EH (cell line): ENCODE results near the gene PRR22.

ENCODE experiments used
- DNase-seq: peaks from one replicate; pipeline ENCODE4 v3.0.0-alpha.2; 2015; ENCODE audit warnings: low read depth

PRR22 gene

DNA sequence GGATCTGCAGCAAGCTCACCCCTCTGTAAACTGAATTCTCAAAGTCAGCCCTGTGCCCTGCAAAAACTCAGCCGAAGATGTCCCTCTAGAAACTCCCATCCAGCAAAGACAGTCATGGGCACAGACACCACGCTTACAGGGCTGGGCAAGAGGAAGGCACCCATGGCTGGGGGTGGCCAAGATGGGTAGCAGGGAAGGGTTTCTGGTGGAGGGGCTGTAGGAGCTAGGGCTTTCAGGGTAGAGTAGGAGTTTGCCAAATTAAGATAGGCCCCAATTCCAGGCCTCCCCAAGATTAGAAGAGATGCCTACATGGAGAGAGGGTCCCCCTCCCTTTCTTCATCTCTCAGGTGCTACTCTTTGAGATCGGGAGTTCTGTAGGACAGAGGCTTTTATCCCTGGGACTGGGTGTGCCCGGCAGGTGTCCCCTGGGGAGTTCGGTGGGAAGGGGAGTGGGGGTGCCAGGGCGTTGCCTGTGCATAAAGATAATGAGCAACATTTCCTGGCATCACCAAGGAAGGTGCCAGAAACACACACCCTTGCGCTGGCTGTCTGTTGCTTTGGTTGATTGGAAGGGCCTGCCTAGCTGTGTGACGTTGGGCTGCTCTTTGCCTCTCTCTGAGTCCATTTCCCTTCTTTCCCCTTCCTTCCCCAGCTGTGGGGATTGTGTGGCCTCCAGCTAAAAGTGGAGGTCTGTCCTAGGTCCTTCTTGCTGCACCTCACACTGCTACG lies 29.7 kb upstream of the PRR22 start:
- no peak for DNase-seq

DNA sequence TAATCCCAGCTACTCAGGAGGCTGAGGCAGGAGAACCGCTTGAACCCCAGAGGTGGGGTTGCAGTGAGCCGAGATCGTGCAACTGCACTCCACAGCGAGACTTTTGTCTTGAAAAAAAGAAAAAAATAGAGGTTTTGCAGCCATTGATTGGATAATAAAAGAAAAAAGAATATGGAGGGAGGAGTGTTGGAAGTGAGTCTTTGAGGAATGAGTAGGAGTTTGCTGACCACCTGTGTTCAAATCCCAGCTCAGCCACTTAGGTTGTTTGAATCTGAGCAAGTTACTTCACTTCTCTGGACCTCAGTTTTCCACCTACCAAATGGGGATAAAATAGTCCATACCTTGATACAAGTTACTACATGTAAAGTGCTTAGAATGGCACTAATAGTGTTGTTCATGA lies 26.6 kb upstream of the PRR22 start:
- DNase-seq, result no peak

DNA sequence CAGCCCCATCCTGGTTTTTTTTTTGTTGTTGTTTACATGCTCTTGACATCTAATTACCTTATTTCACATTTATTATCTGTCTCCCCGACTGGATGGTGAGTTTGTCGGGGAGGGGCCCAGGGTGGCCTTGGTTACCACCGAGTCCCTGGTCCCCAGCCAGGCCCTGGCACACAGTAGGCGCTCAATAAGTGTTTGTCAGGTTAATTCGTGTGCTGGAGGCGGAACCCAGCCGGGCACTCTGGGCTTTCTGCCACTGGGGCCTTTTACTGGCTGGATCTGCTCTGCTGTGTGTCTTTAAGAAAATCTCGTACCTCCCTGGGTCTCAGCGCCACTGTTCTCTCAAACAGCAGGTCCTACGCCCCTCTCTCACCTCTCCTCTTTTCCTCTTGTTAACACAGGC lies 24.9 kb upstream of the PRR22 start:
- DNase-seq, result no peak

DNA sequence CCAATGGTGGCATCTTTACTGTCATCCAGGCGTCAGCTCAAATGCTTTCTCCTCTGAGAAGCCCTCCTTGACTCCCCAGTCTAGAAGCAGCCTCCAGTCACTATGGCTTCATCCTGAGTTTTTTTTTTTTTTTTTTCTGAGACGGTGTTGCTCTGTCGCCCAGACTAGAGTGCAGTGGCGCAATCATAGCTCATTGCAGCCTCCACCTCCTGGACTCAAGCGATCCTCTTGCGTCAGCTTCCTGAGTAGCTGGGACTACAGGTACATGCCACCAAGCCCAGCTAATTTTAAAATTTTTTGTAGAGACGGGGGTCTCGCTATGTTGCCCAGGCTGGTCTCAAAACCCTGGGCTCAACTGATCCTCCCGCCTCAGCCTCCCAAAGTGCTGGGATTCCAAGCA lies 24.5 kb upstream of the PRR22 start:
- DNase-seq, result no peak

DNA sequence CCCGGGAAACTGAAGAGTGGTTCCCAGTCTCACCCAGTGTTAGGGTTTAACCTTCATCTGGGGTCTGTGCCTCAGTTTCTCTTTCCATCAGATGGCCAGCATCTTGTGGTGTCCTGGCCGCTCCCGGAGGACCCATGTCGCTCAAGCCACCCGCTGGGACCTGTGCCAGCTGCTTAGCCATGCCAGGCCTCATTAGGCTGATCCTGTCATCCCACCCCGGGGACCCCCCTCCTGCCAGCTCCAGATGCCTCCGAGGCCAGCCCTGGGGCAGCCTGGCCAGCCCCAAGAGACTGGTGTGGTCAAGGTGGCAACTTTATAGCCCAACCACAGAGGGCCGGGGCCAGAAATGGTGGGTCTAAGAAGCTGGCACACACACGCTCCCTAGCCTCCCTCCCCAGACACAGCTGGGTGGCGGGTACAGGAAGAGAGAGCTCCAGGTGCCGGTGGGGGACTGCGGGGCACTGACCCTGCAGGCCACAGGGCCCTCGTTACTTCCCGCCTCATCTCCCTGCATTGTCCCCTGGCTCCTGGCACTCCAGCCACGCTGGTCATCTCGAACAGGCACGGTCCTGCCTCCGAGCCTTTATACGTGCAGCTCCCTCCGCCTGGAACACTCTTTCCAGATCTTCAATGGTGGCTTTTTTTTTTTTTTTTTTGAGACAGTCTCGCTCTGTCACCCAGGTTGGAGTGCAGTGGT lies 23.7 kb upstream of the PRR22 start:
- DNase-seq, result no peak

DNA sequence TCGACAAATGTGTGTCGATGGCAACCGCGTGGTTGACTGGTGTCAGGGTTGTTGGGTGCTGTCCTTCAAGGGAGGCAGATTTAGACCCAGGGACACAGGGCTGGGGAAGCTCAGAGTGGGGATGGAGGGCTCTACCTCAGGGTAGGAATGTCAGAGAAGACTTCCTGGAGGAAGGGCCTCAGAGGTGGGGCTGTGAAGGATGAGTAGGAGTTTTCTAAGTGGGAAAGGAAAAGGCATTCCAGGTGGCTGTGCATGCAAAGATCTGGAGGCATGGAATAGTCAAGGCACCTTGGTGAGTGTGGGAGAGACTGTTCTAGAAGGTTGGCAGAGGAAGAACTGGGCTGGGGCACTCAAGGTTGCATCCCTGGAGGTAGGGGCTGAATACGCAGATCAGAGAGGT lies 22.4 kb upstream of the PRR22 start:
- DNase-seq, result no peak

DNA sequence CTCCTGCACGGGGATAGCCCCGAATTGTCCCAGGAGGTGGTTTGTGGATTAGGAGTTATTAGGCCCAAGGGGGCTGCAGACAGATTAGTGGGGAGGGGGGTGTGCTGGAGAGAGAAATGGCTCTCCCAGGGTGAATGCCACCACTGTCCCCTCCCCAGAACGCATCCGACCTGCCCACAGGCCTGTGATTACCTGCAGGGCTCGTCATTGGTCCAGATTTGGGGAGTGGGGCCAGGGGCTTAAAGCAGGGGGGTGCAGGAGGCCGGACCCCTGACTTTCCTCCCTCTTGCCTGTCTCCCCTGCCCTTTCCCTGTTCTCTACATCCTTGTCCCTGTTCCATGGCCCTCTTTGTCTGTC lies 21.6 kb upstream of the PRR22 start:
- DNase-seq, result no peak

DNA sequence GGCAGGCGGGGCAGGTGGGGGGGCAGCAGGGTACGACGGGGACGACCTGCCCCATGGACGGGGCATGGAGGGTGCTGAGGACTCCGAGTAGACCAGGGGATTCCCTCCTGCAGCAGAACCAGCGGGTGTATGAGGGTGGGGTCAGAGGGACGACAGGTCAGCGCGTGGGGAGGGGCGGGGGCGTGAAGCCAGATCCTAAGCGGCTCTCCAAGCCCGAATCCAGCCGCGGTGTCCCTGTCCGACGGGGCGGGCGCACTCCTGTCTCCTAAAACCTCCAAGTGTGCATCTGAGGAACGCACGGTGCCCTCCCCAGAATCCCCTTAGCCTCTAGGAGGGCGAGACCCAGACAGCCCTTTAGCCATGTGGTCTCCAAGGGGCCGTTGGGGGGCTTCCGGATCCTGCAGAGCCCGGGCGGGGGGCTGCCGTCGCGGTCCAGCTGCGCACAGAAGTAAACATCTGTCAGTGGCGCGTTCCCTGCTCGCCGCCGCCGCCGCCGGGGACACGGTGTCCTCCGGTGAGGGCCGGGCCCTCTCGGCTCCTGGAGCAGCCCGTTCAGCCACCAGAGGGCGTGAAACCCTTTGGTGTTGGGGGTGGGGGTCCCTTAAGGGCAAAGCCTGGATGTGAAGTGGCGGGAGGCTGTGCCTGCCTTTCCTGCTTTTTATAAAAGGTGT lies 21.1 kb upstream of the PRR22 start:
- DNase-seq, result peak; percentile 57

DNA sequence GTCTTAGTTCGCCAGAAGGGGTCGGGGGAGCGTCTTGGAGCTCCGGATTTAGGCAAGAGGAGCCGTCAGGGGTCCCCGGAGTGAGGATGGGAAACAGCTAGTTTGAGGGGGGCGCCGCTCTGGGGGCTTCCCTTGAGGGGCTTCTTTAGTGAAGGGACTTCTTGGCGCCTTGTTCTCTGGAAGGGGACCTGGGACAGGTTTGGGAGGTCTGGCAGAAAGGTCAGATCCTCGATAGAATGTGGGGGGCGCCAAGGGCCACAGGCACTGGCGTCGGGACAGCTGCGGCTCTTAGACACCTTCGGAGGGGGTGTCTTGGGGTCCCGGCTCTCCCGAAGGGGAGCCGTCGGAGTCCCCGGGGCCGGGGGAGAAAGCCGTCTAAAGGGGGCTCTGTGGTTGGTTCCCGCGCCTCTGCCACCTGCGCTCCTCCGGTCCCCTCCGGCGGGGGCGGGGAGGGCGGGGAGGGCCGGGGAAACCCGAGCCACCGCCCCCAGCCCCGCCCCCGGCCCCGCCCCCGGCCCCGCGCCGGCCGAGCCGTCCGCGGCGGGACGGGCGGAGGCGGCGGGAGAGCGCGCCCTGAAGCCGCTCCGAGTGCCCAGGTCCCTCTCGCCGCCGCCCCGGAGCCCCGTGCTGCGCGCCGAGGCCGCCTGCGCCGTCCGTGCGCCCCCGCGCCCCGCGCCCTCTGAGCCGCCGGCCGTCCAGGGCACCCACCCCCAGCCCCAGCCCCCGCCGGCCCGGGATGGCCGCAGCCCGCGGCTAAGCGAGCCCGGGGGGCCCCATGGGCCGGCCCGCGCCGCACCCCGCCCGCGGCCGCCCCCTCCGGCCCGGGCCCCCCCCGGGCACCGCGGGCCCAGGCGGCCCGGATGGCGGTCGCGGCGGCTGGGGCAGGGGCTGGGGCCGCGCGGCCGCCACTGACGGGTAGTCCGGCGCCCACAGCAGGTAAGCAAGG lies 20.2 kb upstream of the PRR22 start, which contains the start of gene NRTN:
NRTN (plus strand) TSS at position 552 of the 946 bp plus-strand sequence. CDS start 19,099 bp downstream, outside the sequence.
- DNase-seq, result no peak

DNA sequence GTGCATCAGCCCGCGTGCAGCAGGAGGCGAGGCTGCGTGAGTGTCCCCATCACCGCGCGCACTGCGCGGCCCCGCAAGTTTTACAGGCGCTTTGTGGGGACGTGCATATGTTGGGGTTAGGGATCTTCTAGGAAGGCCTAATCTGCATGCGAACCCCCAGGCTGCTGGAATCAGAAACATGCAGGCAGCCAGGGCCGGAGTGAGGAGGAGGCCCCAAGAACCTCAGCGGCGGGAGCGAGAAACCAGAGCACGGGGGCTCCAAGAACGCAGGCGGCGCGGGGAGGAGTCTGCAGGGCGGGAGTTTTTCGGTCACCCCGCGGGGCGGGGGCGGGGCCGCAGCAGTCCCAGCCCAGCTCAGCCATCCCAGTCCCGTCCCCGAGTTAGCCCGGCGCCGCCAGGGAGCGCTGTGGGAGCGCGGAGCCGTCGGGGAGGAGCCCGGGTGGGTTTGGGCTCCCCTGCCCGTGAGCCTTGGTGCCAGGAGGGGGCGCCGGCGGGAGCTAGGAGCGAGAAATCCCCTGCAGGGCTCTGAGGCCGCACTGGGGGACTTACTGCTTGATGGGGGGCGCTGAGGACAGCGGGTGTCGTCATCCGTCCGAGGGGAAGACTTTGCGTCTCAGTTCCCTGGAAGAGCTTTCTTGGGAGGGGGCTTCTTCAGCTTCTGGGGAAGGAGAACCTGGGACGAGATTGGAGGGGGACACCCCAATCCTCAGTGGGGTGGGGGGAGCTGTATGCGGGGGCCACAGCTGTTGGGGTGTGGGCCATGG lies 19.4 kb upstream of the PRR22 start:
- peak; percentile 85 for DNase-seq

DNA sequence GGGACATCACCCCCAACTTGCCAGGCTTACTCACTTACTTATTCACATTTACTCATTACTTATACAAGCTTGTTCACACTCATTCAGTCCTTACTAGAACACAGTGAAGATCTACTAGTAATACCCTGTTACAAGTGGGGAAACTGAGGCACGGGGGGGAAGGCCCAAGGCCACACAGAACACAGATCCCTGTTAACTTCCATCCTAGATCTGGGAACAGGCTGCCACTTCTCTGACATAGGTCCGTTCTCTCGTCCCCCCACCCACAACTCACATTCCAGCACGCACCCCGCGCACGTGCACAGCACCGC lies 18.9 kb upstream of the PRR22 start:
- DNase-seq, result no peak

DNA sequence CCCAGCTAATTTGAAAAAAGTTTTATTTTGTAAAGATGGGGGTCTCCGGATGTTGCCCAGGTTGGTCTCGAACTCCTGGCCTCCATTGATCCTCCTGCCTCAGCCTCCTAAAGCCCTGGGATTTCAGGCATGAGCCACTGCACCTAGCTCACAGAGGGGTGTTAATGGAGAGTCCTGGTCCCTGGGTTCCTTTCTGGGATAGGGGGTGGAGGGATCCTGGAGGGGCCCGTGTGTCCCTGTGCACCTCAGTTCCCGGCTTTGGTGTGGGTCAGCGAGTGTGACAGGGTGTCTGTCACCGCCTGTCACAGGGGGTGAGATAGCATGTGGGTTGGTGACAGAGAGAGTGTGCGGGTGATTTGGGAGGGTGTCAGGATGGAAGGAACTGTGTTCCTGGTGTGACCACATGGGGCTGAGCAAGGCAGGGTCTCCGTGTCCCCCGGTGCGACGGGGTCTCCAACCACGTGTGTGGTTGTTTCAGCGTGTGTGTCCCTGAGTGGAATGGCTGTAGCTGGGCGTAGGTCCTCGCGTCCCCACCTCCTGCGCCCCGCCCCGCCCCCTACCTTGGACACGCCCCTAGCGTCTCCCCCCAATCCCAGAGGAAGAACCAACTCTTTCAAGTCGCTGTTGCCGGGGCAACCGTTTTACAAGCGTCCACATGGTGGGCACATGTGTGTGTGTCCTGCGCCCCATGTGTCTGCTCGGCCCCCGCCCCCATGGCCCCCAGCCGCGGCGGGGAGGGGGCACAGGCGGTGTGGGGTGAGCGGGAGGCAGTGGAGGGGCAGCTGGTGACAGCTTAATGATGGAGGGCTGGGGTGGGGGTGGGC lies 17.5 kb upstream of the PRR22 start:
- peak; percentile 52 for DNase-seq

DNA sequence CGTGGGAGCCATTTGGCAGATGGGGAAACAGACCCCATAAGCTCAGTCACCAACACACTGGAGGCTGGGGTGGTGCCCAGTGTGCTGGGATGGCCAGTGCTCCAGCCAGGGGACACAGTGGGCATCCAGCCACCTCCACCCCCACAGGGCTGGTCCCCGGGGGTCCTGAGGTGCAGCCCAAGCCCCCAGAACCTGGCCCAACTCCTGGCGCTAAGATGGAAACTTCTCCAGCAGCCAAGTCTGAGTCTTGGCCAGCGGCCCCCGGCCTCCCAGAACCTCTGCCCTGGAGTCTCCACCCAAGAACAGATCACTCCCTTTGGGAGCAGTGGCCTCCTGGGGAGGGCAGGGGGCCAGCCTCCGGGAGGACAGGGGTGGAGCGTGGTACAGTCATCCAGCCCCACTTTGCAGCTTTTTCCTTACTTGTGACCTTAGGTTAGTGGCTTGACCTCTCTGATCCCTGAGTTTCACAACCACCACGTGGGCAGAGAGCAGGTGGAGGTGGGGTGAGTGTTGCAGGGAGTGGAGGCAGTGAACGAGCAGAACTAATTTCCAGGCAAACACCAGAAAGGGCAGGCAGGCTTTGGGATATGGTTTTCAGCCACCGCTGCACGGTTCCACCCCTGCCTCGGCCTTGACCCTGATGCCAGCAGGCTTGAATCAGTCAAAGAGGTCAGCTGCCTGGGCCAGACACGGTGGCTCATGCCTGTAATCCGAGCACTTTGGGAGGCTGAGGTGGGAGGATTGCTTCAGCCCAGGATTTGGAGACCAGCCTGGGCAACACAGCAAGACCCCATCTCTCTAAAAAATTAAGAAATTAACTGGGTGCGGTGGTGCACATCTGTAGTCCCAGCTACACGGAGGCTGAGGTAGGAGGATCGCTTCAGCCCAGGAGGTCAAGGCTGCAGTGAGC lies 16.1 kb upstream of the PRR22 start:
- no peak for DNase-seq

DNA sequence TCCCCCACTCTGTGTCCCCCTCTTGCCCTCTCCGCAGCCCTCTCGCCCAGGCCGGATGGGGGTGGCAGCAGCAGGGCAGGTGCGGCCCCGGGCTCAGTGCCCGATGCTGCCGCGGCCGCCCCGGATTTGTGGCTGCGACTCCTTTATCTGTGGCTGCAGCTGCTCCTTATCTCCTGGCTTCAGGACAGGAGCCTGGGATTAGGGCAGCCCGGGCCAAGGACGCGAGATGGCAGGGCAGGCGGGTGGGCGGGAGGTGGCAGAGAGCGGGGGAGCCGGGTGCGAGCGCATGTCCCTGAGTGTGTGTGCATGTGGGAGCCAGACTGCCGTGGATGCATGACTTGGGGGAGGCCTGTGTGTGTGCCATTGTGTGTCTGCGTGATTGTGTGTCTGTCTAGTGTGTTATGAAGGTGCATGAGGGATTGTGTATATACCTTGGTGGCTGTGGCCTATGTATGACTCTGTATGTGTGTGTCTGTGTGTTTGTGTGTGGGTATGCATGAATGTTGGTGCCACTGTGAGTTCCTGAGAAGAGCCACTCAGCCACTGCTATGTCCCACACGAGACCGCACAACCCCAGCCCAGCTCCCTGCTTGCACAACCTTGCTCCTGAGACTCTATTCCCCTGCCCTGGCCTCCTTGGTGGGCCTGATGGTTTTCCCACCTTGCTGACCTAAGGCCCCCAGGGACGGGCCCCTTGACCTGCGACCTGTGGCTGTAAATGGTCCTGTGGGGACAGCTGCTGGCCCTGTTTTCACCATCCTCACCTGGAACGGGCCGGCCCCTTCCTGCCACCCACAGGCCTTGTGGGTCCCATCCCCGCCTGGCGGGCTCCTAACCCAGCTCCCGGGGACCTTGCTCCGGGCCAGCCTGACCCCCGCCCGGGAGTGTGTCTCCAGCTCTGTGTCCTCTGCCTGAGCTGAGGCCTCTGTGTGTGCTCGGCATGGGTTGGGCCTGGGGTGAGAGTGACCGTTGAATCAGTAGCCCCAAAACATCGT lies 15.0 kb upstream of the PRR22 start:
- DNase-seq, result no peak

DNA sequence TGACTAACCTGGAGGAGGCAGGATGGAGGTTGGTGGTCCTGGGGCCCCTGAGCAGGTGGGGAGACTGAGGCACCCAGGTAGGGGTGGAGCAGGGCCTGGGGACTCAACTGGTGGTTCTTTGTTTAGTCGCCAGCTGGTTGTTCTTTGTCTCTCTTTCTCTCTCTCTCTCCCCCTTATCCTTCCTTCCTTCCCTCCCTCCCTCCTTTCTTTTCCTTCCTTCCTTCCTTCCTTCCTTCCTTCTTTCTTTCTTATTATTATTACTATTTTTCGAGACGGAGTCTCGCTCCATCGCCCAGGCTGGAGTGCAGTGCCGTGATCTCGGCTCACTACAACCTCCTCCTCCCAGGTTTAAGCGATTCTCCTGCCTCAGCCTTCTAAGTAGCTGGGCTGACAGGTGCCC lies 13.7 kb upstream of the PRR22 start:
- DNase-seq, result no peak

DNA sequence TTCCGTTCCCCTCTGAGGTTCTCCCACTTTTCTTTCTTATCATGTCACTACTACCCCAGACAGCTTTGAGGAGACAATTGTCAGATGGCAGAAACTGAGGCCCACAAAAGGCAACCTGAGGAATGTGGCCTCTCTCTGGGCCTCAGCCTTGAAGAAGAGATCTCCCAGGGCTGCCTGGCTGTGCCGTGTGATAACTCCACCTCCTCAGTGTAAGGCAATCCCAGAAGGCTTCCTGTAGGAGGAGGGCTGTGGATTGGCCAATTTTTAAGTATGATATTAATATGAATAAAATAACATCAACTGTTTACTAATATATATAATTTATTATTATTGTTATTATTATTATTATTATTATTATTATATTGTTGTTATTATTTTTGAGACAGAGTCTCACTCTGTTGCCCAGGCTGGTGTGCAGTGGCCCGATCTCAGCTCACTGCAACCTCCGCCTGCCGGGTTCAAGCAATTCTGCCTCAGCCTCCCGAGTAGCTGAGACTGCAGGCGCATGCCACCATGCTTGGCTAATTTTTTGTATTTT lies 10.9 kb upstream of the PRR22 start:
- DNase-seq, result no peak

DNA sequence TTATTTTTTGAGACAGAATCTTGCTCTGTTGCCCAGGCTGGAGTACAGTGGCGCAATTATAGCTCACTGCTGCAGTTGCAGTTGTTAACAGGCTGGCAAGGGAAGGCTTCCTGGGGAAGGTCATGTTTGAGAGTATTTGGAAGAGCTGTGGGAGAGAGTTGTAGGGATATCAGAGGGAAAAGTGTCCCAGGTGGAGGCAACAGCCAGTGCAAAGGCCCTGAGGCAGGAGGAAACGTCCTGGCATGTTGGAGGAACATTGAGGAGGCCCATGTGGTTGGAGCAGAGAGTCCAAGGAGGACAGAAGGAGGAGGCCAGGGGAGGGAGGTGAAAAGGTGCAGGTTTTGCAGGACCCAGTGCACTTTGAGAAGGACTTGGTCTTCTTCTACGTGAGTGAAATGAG lies 8.6 kb upstream of the PRR22 start:
- no peak for DNase-seq

DNA sequence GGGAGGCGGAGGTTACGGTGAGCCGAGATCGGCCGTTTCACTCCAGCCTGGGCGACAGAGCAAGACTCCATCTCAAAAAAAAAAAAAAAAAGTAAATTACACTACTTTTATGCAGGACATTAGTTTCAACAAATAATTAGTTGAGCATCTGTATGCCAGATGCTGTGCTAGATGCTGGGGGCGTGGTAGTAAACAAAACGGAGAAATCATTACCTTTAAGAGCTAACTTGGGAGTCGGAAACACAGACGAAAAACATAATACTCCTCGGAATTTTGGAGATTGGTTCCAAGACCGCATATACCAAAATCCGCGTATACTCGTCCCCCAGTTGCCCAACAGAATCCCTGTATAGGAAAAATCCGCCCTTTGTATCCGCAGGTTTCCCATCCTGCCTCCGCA lies 7.7 kb upstream of the PRR22 start:
- no peak for DNase-seq
